Measurements from ENCODE around the gene CCL24.

- TF ChIP-seq POLR2AphosphoS5 (IDR thresholded peaks at IDR 0.05) (no peak), CTCF (IDR thresholded peaks at IDR 0.05 in 8 of 11, conservative IDR thresholded peaks at IDR 0.05 in 3 of 11) (no peak), POLR2A (IDR thresholded peaks at IDR 0.05) (no peak)
Observed at GRCh38 chr7:75796420-75796819, 17.2 kb downstream of the CCL24 start.

Measured in spleen (tissue), 7 donors.